HEK293 (cell line): ENCODE measurements around the gene MCU.

ENCODE experiments used
- CTCF ChIA-PET: fragments of 350-600 bp; formaldehyde crosslinking; extraction: SDS; loops from one replicate; lab custom pipeline; 2021; ENCODE audit warnings: antibody characterized with exemption; lab: Yijun Ruan, JAX
- POLR2A ChIA-PET: fragments of 300-600 bp; formaldehyde crosslinking; extraction: SDS; loops from one replicate; lab custom pipeline; 2020; ENCODE audit warnings: antibody characterized with exemption, inconsistent platforms; lab: Yijun Ruan, JAX
- H3K27ac ChIP-seq: fragments of 200-500 bp; sonication (Bioruptor generic); 2 replicates; pipeline ENCODE4 v1.5.1; 2014; ENCODE audit warnings: low read depth, low read length, control low read depth, inconsistent platforms; ENCODE audit errors: extremely low read depth
- H3K36me3 ChIP-seq, 2 experiments: fragments of 200-500 bp in 1 of 2; sonication (Bioruptor generic) in 1 of 2; 1 replicate in 1 of 2; 2 replicates in 1 of 2; pipeline ENCODE4 v1.5.1; 2014 to 2017; ENCODE audit warnings: inconsistent platforms in 2 of 2, low read length in 2 of 2; ENCODE audit not compliant: control insufficient read depth in 2 of 2, insufficient read depth in 1 of 2
- H3K4me1 ChIP-seq: fragments of 200-500 bp; sonication (Bioruptor generic); 2 replicates; pipeline ENCODE4 v1.5.1; 2014; ENCODE audit warnings: mild to moderate bottlenecking, low read length, inconsistent platforms; ENCODE audit not compliant: control insufficient read depth, insufficient read depth
- H3K4me3 ChIP-seq: 2 replicates; pipeline ENCODE4 v1.5.1; 2011; ENCODE audit warnings: low read depth, mild to moderate bottlenecking, control low read depth, low read length, moderate library complexity
- H3K9me3 ChIP-seq: fragments of 200-500 bp; sonication (Bioruptor generic); 2 replicates; pipeline ENCODE4 v1.5.1; 2014; ENCODE audit warnings: low read depth, low read length, inconsistent platforms; ENCODE audit not compliant: control insufficient read depth, insufficient read depth
- MEIS1 ChIP-seq: sonication (generic); formaldehyde crosslinking; IDR thresholded peaks from 2 replicates; pipeline ENCODE4 v1.8.1; 2022; ENCODE audit warnings: missing genetic modification reagents, mild to moderate bottlenecking, borderline replicate concordance
- ZBTB20 ChIP-seq: fragments of 450-650 bp; formaldehyde crosslinking; IDR thresholded peaks from 2 replicates; pipeline ENCODE4 v1.5.1; 2016; ENCODE audit warnings: missing biosample characterization, missing genetic modification characterization
- ZNF169 ChIP-seq: fragments of 450-650 bp; formaldehyde crosslinking; IDR thresholded peaks from 2 replicates; pipeline ENCODE4 v1.5.1; 2016; ENCODE audit warnings: missing biosample characterization, missing genetic modification characterization
- ZNF560 ChIP-seq: fragments of 450-650 bp; formaldehyde crosslinking; IDR thresholded peaks from 2 replicates; pipeline ENCODE4 v1.5.1; 2017; ENCODE audit warnings: missing biosample characterization, missing genetic modification characterization, borderline replicate concordance
- ZNF670 ChIP-seq: fragments of 450-650 bp; formaldehyde crosslinking; IDR thresholded peaks from 2 replicates; pipeline ENCODE4 v1.5.1; 2016; ENCODE audit warnings: missing biosample characterization, missing genetic modification characterization, low read depth
- ZNF701 ChIP-seq: fragments of 450-650 bp; formaldehyde crosslinking; IDR thresholded peaks from 2 replicates; pipeline ENCODE4 v1.5.1; 2016; ENCODE audit warnings: missing biosample characterization, missing genetic modification characterization
- ZSCAN16 ChIP-seq: fragments of 450-650 bp; formaldehyde crosslinking; IDR thresholded peaks from 2 replicates; pipeline ENCODE4 v1.5.1; 2016; ENCODE audit warnings: missing biosample characterization, missing genetic modification characterization
- TF ChIP-seq, protein P1 (sequence below): fragments of 450-650 bp; formaldehyde crosslinking; IDR thresholded peaks from 2 replicates; pipeline ENCODE4 v1.5.1; 2016; ENCODE audit warnings: missing biosample characterization, missing genetic modification characterization, borderline replicate concordance
- TF ChIP-seq, protein P2 (sequence below): fragments of 450-650 bp; IDR thresholded peaks from 2 replicates; pipeline ENCODE4 v1.5.1; 2018; ENCODE audit warnings: missing biosample characterization, mild to moderate bottlenecking, missing genetic modification characterization
- TF ChIP-seq, protein P3 (sequence below): IDR thresholded peaks from 2 replicates; pipeline ENCODE4 v1.6.1; 2011; ENCODE audit warnings: mild to moderate bottlenecking, low read depth, low read length, borderline replicate concordance
- TF ChIP-seq, protein P4 (sequence below): fragments of 450-650 bp; formaldehyde crosslinking; IDR thresholded peaks from 2 replicates; pipeline ENCODE4; 2016; ENCODE audit warnings: missing biosample characterization, missing genetic modification characterization
- TF ChIP-seq, protein P5 (sequence below): fragments of 450-650 bp; formaldehyde crosslinking; IDR thresholded peaks from 2 replicates; pipeline ENCODE4 v1.5.1; 2017; ENCODE audit warnings: missing biosample characterization, missing genetic modification characterization
- TF ChIP-seq, protein P6 (sequence below): fragments of 450-650 bp; formaldehyde crosslinking; IDR thresholded peaks from 2 replicates; pipeline ENCODE4 v1.5.1; 2016; ENCODE audit warnings: missing biosample characterization, missing genetic modification characterization

Gene MCU

DNA sequence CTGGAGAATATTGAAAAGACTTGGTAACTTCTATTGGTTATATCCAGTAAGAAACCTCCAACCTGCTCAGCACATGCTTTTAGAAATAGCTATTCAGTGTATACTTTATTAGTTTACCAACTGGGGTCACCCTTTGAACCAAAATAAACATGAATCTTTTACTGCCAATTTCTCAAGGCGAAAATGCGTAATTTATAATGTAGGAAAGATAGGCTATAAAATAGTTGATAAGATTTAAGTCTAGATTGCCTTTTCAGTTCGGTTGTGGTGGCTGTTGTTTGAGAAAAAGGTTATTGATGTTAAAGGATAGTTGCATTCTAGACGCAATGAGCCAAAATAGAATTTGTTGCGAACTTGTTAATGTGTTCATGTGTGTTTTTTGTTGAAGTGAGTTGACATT, 119.0 kb downstream of the MCU start (continued):
- TF ChIP-seq, protein P1, sequence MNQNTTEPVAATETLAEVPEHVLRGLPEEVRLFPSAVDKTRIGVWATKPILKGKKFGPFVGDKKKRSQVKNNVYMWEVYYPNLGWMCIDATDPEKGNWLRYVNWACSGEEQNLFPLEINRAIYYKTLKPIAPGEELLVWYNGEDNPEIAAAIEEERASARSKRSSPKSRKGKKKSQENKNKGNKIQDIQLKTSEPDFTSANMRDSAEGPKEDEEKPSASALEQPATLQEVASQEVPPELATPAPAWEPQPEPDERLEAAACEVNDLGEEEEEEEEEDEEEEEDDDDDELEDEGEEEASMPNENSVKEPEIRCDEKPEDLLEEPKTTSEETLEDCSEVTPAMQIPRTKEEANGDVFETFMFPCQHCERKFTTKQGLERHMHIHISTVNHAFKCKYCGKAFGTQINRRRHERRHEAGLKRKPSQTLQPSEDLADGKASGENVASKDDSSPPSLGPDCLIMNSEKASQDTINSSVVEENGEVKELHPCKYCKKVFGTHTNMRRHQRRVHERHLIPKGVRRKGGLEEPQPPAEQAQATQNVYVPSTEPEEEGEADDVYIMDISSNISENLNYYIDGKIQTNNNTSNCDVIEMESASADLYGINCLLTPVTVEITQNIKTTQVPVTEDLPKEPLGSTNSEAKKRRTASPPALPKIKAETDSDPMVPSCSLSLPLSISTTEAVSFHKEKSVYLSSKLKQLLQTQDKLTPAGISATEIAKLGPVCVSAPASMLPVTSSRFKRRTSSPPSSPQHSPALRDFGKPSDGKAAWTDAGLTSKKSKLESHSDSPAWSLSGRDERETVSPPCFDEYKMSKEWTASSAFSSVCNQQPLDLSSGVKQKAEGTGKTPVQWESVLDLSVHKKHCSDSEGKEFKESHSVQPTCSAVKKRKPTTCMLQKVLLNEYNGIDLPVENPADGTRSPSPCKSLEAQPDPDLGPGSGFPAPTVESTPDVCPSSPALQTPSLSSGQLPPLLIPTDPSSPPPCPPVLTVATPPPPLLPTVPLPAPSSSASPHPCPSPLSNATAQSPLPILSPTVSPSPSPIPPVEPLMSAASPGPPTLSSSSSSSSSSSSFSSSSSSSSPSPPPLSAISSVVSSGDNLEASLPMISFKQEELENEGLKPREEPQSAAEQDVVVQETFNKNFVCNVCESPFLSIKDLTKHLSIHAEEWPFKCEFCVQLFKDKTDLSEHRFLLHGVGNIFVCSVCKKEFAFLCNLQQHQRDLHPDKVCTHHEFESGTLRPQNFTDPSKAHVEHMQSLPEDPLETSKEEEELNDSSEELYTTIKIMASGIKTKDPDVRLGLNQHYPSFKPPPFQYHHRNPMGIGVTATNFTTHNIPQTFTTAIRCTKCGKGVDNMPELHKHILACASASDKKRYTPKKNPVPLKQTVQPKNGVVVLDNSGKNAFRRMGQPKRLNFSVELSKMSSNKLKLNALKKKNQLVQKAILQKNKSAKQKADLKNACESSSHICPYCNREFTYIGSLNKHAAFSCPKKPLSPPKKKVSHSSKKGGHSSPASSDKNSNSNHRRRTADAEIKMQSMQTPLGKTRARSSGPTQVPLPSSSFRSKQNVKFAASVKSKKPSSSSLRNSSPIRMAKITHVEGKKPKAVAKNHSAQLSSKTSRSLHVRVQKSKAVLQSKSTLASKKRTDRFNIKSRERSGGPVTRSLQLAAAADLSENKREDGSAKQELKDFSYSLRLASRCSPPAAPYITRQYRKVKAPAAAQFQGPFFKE (tag by site-specific recombination), result no peak
- TF ChIP-seq, protein P2, sequence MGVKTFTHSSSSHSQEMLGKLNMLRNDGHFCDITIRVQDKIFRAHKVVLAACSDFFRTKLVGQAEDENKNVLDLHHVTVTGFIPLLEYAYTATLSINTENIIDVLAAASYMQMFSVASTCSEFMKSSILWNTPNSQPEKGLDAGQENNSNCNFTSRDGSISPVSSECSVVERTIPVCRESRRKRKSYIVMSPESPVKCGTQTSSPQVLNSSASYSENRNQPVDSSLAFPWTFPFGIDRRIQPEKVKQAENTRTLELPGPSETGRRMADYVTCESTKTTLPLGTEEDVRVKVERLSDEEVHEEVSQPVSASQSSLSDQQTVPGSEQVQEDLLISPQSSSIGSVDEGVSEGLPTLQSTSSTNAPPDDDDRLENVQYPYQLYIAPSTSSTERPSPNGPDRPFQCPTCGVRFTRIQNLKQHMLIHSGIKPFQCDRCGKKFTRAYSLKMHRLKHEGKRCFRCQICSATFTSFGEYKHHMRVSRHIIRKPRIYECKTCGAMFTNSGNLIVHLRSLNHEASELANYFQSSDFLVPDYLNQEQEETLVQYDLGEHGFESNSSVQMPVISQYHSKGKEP (tag by site-specific recombination), result no peak
- TF ChIP-seq, all 188 proteins: peak for 7

DNA sequence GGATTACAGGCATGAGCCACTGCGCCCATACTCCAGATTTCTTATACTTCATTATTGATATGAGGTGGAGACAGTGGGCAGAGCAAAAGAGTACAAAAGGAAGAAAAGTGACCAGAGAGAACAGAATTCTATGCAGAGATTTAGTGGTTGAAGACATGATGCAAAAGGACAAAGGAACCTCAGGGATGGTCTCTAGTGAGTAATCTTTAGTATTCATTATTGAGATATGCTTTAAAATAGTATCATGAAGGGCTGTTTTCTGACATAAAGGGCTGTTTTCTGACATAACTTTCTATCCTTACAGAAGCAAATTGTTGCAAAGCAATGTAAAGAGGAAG, 120.4 kb downstream of the MCU start:
- peaks cover 24% of the 10 kb centered on the region for H3K4me1 ChIP-seq
- ChIA-PET POLR2A (no interaction called here), CTCF (interaction anchor here (0.6 kb wide), 1 partner anchor 9 kb away, joined by 3 read pairs; no protein-coding TSS in a partner anchor)
- no peaks in the 10 kb centered on the region for H3K9me3 ChIP-seq
- no peaks in the 10 kb centered on the region for H3K36me3 ChIP-seq
- no peak overlapping the region for H3K4me3 ChIP-seq
- TF ChIP-seq ZNF701 (tag by site-specific recombination) (no peak), ZNF670 (tag by site-specific recombination) (no peak), ZSCAN16 (tag by site-specific recombination) (no peak), MEIS1 (no peak), ZBTB20 (tag by site-specific recombination) (no peak), ZNF560 (no peak), ZNF169 (tag by site-specific recombination) (no peak)
- TF ChIP-seq, protein P3, sequence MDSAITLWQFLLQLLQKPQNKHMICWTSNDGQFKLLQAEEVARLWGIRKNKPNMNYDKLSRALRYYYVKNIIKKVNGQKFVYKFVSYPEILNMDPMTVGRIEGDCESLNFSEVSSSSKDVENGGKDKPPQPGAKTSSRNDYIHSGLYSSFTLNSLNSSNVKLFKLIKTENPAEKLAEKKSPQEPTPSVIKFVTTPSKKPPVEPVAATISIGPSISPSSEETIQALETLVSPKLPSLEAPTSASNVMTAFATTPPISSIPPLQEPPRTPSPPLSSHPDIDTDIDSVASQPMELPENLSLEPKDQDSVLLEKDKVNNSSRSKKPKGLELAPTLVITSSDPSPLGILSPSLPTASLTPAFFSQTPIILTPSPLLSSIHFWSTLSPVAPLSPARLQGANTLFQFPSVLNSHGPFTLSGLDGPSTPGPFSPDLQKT, result no peak
- TF ChIP-seq, protein P4, sequence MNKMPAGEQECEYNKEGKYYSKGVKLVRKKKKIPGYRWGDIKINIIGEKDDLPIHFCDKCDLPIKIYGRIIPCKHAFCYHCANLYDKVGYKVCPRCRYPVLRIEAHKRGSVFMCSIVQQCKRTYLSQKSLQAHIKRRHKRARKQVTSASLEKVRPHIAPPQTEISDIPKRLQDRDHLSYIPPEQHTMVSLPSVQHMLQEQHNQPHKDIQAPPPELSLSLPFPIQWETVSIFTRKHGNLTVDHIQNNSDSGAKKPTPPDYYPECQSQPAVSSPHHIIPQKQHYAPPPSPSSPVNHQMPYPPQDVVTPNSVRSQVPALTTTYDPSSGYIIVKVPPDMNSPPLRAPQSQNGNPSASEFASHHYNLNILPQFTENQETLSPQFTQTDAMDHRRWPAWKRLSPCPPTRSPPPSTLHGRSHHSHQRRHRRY (tag by site-specific recombination), result no peak
- TF ChIP-seq, protein P5, sequence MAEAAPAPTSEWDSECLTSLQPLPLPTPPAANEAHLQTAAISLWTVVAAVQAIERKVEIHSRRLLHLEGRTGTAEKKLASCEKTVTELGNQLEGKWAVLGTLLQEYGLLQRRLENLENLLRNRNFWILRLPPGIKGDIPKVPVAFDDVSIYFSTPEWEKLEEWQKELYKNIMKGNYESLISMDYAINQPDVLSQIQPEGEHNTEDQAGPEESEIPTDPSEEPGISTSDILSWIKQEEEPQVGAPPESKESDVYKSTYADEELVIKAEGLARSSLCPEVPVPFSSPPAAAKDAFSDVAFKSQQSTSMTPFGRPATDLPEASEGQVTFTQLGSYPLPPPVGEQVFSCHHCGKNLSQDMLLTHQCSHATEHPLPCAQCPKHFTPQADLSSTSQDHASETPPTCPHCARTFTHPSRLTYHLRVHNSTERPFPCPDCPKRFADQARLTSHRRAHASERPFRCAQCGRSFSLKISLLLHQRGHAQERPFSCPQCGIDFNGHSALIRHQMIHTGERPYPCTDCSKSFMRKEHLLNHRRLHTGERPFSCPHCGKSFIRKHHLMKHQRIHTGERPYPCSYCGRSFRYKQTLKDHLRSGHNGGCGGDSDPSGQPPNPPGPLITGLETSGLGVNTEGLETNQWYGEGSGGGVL (tag by site-specific recombination), result no peak
- TF ChIP-seq, protein P6, sequence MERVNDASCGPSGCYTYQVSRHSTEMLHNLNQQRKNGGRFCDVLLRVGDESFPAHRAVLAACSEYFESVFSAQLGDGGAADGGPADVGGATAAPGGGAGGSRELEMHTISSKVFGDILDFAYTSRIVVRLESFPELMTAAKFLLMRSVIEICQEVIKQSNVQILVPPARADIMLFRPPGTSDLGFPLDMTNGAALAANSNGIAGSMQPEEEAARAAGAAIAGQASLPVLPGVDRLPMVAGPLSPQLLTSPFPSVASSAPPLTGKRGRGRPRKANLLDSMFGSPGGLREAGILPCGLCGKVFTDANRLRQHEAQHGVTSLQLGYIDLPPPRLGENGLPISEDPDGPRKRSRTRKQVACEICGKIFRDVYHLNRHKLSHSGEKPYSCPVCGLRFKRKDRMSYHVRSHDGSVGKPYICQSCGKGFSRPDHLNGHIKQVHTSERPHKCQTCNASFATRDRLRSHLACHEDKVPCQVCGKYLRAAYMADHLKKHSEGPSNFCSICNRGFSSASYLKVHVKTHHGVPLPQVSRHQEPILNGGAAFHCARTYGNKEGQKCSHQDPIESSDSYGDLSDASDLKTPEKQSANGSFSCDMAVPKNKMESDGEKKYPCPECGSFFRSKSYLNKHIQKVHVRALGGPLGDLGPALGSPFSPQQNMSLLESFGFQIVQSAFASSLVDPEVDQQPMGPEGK (tag by site-specific recombination), result no peak
- no peak overlapping the region for H3K27ac ChIP-seq
